Lower lobe of right lung (tissue), 2 donors: Measurements from ENCODE around the gene PHF21A. TPM values are rescaled to one million over a fixed set of nuclear protein-coding genes. Genes with fewer than 3 reads are reported as not detected.

Source experiments
- ATAC-seq, 2 donors: fragments of 200-7000 bp; cut with Tn5 transposase; one replicate each; pipeline ENCODE4 v1.9.1; 2020 to 2022; ENCODE audit warnings: mild to moderate bottlenecking in 2 of 2, moderate library complexity in 2 of 2
- DNase-seq: peaks from one replicate; pipeline ENCODE4 v3.0.0-alpha.2; 2020
- H3K27ac ChIP-seq: fragments of 200-600 bp; one replicate; pipeline ENCODE4 v1.8.0; 2022
- H3K27me3 ChIP-seq: fragments of 200-600 bp; one replicate; pipeline ENCODE4 v1.8.0; 2022; ENCODE audit warnings: low read depth
- H3K36me3 ChIP-seq: fragments of 200-600 bp; one replicate; pipeline ENCODE4 v1.8.0; 2022; ENCODE audit warnings: mild to moderate bottlenecking
- H3K4me1 ChIP-seq: fragments of 200-600 bp; one replicate; pipeline ENCODE4 v1.8.0; 2022
- H3K4me3 ChIP-seq: fragments of 200-600 bp; one replicate; pipeline ENCODE4 v1.8.0; 2022; ENCODE audit warnings: mild to moderate bottlenecking
- H3K9me3 ChIP-seq: fragments of 200-600 bp; one replicate; pipeline ENCODE4 v1.8.0; 2022
- CTCF ChIP-seq: fragments of 200-600 bp; IDR thresholded peaks from one replicate; pipeline ENCODE4 v1.8.0; 2022; ENCODE audit warnings: antibody characterized with exemption, mild to moderate bottlenecking
- intact Hi-C: fragments of 100-400 bp; cut with DNase I; formaldehyde crosslinking; loops from one replicate; pipeline ENCODE4 v1.11.0; 2022
- total RNA-seq: library from RNA; stranded (reverse); fragmentation: NEBNext Ultra II Directional; extraction: Animal tissue kit (Norgen Biotek cat#: 25700); gene quantifications from one replicate; pipeline ENCODE4 v1.2.1, GENCODE V29; 2021
- donor health status: DM: no; HTN: yes; CAD: no; lungs with severe emphysema.

Gene PHF21A
- total RNA-seq, 1 donor from 2014 or later = 48.4 TPM

- Histone ChIP-seq H3K9me3 (no peaks in the 10 kb centered on the region), H3K27ac (no peak overlapping the region), H3K27me3 (no peaks in the 10 kb centered on the region), H3K4me3 (no peak overlapping the region), H3K36me3 (no peaks in the 10 kb centered on the region), H3K4me1 (no peaks in the 10 kb centered on the region)
- DNase-seq (no peak), ATAC-seq (no peak)
- TF ChIP-seq CTCF = no peak
- intact Hi-C loops = no loop called here
Measured at GRCh38 chr11:46009647-46010046, 111.6 kb downstream of the PHF21A start.

GRCh38 chr11:46006418-46007070 is 114.7 kb downstream of the PHF21A start:
- peak; percentile 70 to 77 for ATAC-seq
- H3K4me3 ChIP-seq = no peak overlapping the region
- no peak for DNase-seq
- peaks cover 6% of the 10 kb centered on the region for H3K4me1 ChIP-seq
- intact Hi-C loops = no loop called here
- H3K36me3 ChIP-seq = no peaks in the 10 kb centered on the region
- no peak overlapping the region for H3K27ac ChIP-seq
- no peaks in the 10 kb centered on the region for H3K27me3 ChIP-seq
- no peaks in the 10 kb centered on the region for H3K9me3 ChIP-seq
- TF ChIP-seq CTCF = peak; percentile 74

- ATAC-seq (no peak), DNase-seq (no peak)
- no peak overlapping the region for H3K4me3 ChIP-seq
- intact Hi-C loops = no loop called here
- H3K36me3 ChIP-seq = no peaks in the 10 kb centered on the region
- H3K27me3 ChIP-seq = no peaks in the 10 kb centered on the region
- peaks cover 6% of the 10 kb centered on the region for H3K4me1 ChIP-seq
- no peaks in the 10 kb centered on the region for H3K9me3 ChIP-seq
- TF ChIP-seq CTCF = no peak
- no peak overlapping the region for H3K27ac ChIP-seq
Measured at GRCh38 chr11:46003572-46003971, 117.7 kb downstream of the PHF21A start.

- H3K36me3 ChIP-seq = no peaks in the 10 kb centered on the region
- H3K27ac ChIP-seq = no peak overlapping the region
- no peaks in the 10 kb centered on the region for H3K9me3 ChIP-seq
- H3K4me1 ChIP-seq = peaks cover 6% of the 10 kb centered on the region
- no peak overlapping the region for H3K4me3 ChIP-seq
- DNase-seq (no peak), ATAC-seq (no peak)
- no peaks in the 10 kb centered on the region for H3K27me3 ChIP-seq
- TF ChIP-seq CTCF = no peak
- intact Hi-C loops = no loop called here
Measured at GRCh38 chr11:46002189-46002588, 119.1 kb downstream of the PHF21A start.

GRCh38 chr11:46001448-46001914 is 119.8 kb downstream of the PHF21A start:
- intact Hi-C loops = no loop called here
- DNase-seq (no peak), ATAC-seq (no peak)
- H3K36me3 ChIP-seq = no peaks in the 10 kb centered on the region
- no peak overlapping the region for H3K27ac ChIP-seq
- H3K9me3 ChIP-seq = no peaks in the 10 kb centered on the region
- no peak for TF ChIP-seq CTCF
- no peaks in the 10 kb centered on the region for H3K27me3 ChIP-seq
- H3K4me3 ChIP-seq = no peak overlapping the region
- peaks cover 6% of the 10 kb centered on the region for H3K4me1 ChIP-seq
